HepG2 (cell line): ENCODE data around the gene CYP19A1. TPM values are rescaled to one million over a fixed set of nuclear protein-coding genes. Genes with fewer than 3 reads are reported as not detected.

Experiments used
- CHD4 ChIP-seq: fragments of 200-600 bp; sonication (generic); IDR thresholded peaks from 2 replicates; pipeline ENCODE4 v1.7.0; 2017; ENCODE audit warnings: mild to moderate bottlenecking, low read length, borderline replicate concordance
- EEA1 ChIP-seq: sonication (generic); formaldehyde crosslinking; IDR thresholded peaks from 2 replicates; pipeline ENCODE4 v1.5.1; 2020; ENCODE audit warnings: mild to moderate bottlenecking, missing genetic modification reagents, borderline replicate concordance
- MBD4 ChIP-seq: IDR thresholded peaks from 2 replicates; pipeline ENCODE4 v1.6.1; 2012; ENCODE audit warnings: low read length, inconsistent platforms, borderline replicate concordance
- NR3C1 ChIP-seq: sonication (generic); formaldehyde crosslinking; IDR thresholded peaks from 2 replicates; pipeline ENCODE4 v1.4.0; 2020; ENCODE audit warnings: missing genetic modification reagents
- POGZ ChIP-seq: sonication (generic); formaldehyde crosslinking; IDR thresholded peaks from 2 replicates; pipeline ENCODE4 v1.4.0; 2020; ENCODE audit warnings: mild to moderate bottlenecking, missing genetic modification reagents
- TCF12 ChIP-seq, 2 experiments: fragments of 450-650 bp in 1 of 2; sonication (generic) in 1 of 2; formaldehyde crosslinking in 1 of 2; IDR thresholded peaks; 2 replicates each; pipeline versions ENCODE4 v1.6.1 to v1.8.0; 2017 to 2022; ENCODE audit warnings: antibody characterized with exemption in 1 of 2, mild to moderate bottlenecking in 1 of 2, missing genetic modification reagents in 1 of 2, moderate library complexity in 1 of 2
- ZBTB38 ChIP-seq: sonication (generic); formaldehyde crosslinking; IDR thresholded peaks from 2 replicates; pipeline ENCODE4 v1.5.1; 2020; ENCODE audit warnings: mild to moderate bottlenecking, missing genetic modification reagents
- ZBTB7A ChIP-seq: sonication (generic); formaldehyde crosslinking; IDR thresholded peaks from 2 replicates; pipeline ENCODE4 v1.8.0; 2022; ENCODE audit warnings: mild to moderate bottlenecking, missing genetic modification reagents
- ZFX ChIP-seq: sonication (generic); formaldehyde crosslinking; IDR thresholded peaks from 2 replicates; pipeline ENCODE4 v1.4.0; 2020; ENCODE audit warnings: mild to moderate bottlenecking, low read depth, missing genetic modification reagents, moderate library complexity
- ZNF274 ChIP-seq: sonication (generic); formaldehyde crosslinking; IDR thresholded peaks from 2 replicates; pipeline ENCODE4 v1.5.1; 2020; ENCODE audit warnings: mild to moderate bottlenecking, missing genetic modification reagents
- ZNF337 ChIP-seq: sonication (generic); formaldehyde crosslinking; IDR thresholded peaks from 2 replicates; pipeline ENCODE4 v1.5.1; 2020; ENCODE audit warnings: missing genetic modification reagents, low read depth, mild to moderate bottlenecking, borderline replicate concordance
- ZNF547 ChIP-seq: sonication (generic); formaldehyde crosslinking; IDR thresholded peaks from 2 replicates; pipeline ENCODE4 v1.5.1; 2020; ENCODE audit warnings: mild to moderate bottlenecking, missing genetic modification reagents
- ZNF660 ChIP-seq: sonication (generic); formaldehyde crosslinking; IDR thresholded peaks from 2 replicates; pipeline ENCODE4 v1.5.1; 2020; ENCODE audit warnings: mild to moderate bottlenecking, low read depth, missing genetic modification reagents, borderline replicate concordance
- ZNF670 ChIP-seq: sonication (generic); formaldehyde crosslinking; IDR thresholded peaks from 2 replicates; pipeline ENCODE4 v1.8.0; 2022; ENCODE audit warnings: mild to moderate bottlenecking, missing genetic modification reagents, borderline replicate concordance
- ZNF761 ChIP-seq: sonication (generic); formaldehyde crosslinking; conservative IDR thresholded peaks from 2 replicates; pipeline ENCODE4 v1.4.0; 2020; ENCODE audit warnings: mild to moderate bottlenecking, missing genetic modification reagents
- ZSCAN30 ChIP-seq: sonication (generic); formaldehyde crosslinking; IDR thresholded peaks from 2 replicates; pipeline ENCODE4 v1.5.0; 2020; ENCODE audit warnings: mild to moderate bottlenecking, missing genetic modification reagents
- polyA plus RNA-seq, 8 experiments: library from polyadenylated mRNA; depleted of rRNA in 3 of 8; stranded (reverse) in 7 of 8; unstranded in 1 of 8; fragments of >200 nt; fragmentation: Illumina TruSeq in 4 of 8; extraction: Trizol in 4 of 8; gene quantifications; 2 replicates each; pipeline versions ENCODE4 v1.2.1 to v1.2.3, GENCODE V29; 2011 to 2016; ENCODE audit warnings: low read depth in 4 of 8, missing spikeins in 1 of 8, mixed read lengths in 1 of 8; ENCODE audit not compliant: insufficient read depth in 1 of 8
- total RNA-seq, 5 experiments: library from RNA; depleted of rRNA; stranded (reverse); fragments of >200 nt; fragmentation: Illumina TruSeq; extraction: Trizol; gene quantifications; 2 replicates each; pipeline ENCODE4 v1.2.3, GENCODE V29; 2016; ENCODE audit warnings: low read depth in 1 of 5
- TF ChIP-seq, protein P1 (sequence below): sonication (generic); formaldehyde crosslinking; IDR thresholded peaks from 2 replicates; pipeline ENCODE4 v1.8.1; 2023; ENCODE audit warnings: missing genetic modification reagents, mild to moderate bottlenecking, borderline replicate concordance
- TF ChIP-seq, protein P2 (sequence below): sonication (generic); formaldehyde crosslinking; IDR thresholded peaks from 2 replicates; pipeline ENCODE4 v1.4.0; 2020; ENCODE audit warnings: missing genetic modification reagents, low read depth, mild to moderate bottlenecking, borderline replicate concordance
- TF ChIP-seq, protein P3 (sequence below): sonication (generic); formaldehyde crosslinking; IDR thresholded peaks from 2 replicates; pipeline ENCODE4 v1.4.0; 2020; ENCODE audit warnings: missing genetic modification reagents
- TF ChIP-seq, protein P4 (sequence below): sonication (generic); formaldehyde crosslinking; IDR thresholded peaks from 2 replicates; pipeline ENCODE4 v1.8.0; 2022; ENCODE audit warnings: missing genetic modification reagents, mild to moderate bottlenecking, borderline replicate concordance
- TF ChIP-seq, protein P5 (sequence below): sonication (generic); formaldehyde crosslinking; IDR thresholded peaks from 2 replicates; pipeline ENCODE4 v1.5.0; 2020; ENCODE audit warnings: mild to moderate bottlenecking, missing genetic modification reagents, moderate library complexity
- TF ChIP-seq, protein P6 (sequence below), 2 experiments: sonication (generic) in 1 of 2; formaldehyde crosslinking in 1 of 2; IDR thresholded peaks; 2 replicates each; pipeline versions ENCODE4 v1.5.1 to v1.6.1; 2011 to 2020; ENCODE audit warnings: borderline replicate concordance in 1 of 2, low read depth in 1 of 2, low read length in 1 of 2, mild to moderate bottlenecking in 1 of 2, missing genetic modification reagents in 1 of 2, moderate library complexity in 1 of 2

Gene CYP19A1
- total and polyA plus RNA-seq, 2 of the 13 experiments (the other 11 are each of a cell fraction or from before 2014, with no cell fraction given), result 10.9 to 23.0 TPM

DNA sequence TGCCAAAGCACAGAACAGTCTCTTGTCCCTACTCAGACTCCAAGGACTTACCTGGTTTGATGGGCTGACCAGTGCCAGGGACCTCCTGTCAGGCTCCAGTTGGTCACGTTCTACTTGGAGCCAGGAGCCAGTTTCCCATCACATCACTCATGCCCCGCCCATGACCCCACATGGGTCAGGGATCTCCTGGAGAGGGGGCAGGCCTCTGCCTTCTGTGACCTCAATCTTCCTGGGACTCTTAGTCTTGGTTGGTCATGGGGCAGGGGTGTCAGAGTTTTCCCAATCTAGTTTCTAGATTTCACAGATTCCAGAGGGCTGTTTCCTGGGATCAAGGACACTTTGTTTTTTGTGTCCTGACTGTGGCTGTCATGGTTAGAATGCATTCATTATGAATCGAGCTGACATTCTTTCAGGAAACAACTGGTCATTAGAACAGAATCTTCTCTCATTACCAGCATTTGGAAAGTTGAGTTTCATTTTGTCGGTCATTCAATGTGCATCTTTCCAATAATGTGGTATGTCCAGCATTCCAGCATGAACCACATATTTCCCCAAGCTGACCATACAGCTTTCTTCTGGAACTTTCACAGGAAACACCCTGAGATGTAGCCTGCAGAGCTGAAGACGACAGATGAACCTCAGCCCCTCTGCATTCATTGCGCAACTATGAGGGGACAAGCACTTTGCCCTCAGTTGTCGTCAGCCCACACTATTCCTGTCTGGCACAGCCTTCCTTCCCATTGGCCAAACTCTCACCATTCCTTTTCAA, 19.8 kb downstream of the CYP19A1 start (continued):
- TF ChIP-seq, protein P1, sequence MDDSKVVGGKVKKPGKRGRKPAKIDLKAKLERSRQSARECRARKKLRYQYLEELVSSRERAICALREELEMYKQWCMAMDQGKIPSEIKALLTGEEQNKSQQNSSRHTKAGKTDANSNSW, result no peak
- TF ChIP-seq ZNF547 (CRISPR knock-in tag) (0 out of 2 replicates have a peak, but pooled peaks have one; percentile 29), ZNF274 (CRISPR knock-in tag) (0 out of 2 replicates have a peak, but pooled peaks have one; percentile 23), ZSCAN30 (CRISPR knock-in tag) (no peak), ZBTB7A (CRISPR knock-in tag) (no peak), ZNF660 (CRISPR knock-in tag) (no peak), ZNF337 (CRISPR knock-in tag) (0 out of 2 replicates have a peak, but pooled peaks have one; percentile 37), CHD4 (peak; percentile 82; the same call in 1 of the 2 replicates), NR3C1 (CRISPR knock-in tag) (no peak), TCF12 (IDR thresholded peaks at IDR 0.05) (no peak), TCF12 (CRISPR knock-in tag; IDR thresholded peaks at IDR 0.05) (no peak), POGZ (CRISPR knock-in tag) (peak; percentile 84), MBD4 (no peak), ZFX (CRISPR knock-in tag) (peak; percentile 43; the same call in 1 of the 2 replicates), ZNF670 (CRISPR knock-in tag) (no peak), ZNF761 (CRISPR knock-in tag) (no peak), ZBTB38 (CRISPR knock-in tag) (no peak), EEA1 (CRISPR knock-in tag) (no peak)
- TF ChIP-seq, protein P2, sequence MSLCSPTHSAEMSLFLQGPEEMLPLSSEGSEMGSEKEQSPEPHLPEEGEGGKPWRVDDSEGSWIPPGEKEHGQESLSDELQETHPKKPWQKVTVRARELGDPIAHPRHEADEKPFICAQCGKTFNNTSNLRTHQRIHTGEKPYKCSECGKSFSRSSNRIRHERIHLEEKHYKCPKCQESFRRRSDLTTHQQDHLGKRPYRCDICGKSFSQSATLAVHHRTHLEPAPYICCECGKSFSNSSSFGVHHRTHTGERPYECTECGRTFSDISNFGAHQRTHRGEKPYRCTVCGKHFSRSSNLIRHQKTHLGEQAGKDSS, result no peak
- TF ChIP-seq, protein P3, sequence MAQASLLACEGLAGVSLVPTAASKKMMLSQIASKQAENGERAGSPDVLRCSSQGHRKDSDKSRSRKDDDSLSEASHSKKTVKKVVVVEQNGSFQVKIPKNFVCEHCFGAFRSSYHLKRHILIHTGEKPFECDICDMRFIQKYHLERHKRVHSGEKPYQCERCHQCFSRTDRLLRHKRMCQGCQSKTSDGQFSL (CRISPR knock-in tag), result no peak
- TF ChIP-seq, protein P4, sequence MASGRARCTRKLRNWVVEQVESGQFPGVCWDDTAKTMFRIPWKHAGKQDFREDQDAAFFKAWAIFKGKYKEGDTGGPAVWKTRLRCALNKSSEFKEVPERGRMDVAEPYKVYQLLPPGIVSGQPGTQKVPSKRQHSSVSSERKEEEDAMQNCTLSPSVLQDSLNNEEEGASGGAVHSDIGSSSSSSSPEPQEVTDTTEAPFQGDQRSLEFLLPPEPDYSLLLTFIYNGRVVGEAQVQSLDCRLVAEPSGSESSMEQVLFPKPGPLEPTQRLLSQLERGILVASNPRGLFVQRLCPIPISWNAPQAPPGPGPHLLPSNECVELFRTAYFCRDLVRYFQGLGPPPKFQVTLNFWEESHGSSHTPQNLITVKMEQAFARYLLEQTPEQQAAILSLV (CRISPR knock-in tag), result no peak
- TF ChIP-seq, protein P5, sequence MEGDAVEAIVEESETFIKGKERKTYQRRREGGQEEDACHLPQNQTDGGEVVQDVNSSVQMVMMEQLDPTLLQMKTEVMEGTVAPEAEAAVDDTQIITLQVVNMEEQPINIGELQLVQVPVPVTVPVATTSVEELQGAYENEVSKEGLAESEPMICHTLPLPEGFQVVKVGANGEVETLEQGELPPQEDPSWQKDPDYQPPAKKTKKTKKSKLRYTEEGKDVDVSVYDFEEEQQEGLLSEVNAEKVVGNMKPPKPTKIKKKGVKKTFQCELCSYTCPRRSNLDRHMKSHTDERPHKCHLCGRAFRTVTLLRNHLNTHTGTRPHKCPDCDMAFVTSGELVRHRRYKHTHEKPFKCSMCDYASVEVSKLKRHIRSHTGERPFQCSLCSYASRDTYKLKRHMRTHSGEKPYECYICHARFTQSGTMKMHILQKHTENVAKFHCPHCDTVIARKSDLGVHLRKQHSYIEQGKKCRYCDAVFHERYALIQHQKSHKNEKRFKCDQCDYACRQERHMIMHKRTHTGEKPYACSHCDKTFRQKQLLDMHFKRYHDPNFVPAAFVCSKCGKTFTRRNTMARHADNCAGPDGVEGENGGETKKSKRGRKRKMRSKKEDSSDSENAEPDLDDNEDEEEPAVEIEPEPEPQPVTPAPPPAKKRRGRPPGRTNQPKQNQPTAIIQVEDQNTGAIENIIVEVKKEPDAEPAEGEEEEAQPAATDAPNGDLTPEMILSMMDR (CRISPR knock-in tag), result no peak
- TF ChIP-seq, protein P6, sequence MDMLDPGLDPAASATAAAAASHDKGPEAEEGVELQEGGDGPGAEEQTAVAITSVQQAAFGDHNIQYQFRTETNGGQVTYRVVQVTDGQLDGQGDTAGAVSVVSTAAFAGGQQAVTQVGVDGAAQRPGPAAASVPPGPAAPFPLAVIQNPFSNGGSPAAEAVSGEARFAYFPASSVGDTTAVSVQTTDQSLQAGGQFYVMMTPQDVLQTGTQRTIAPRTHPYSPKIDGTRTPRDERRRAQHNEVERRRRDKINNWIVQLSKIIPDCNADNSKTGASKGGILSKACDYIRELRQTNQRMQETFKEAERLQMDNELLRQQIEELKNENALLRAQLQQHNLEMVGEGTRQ (IDR thresholded peaks at IDR 0.05; ENCODE audit: low read depth, low read length), result no peak
- TF ChIP-seq, protein P6 (CRISPR knock-in tag; IDR thresholded peaks at IDR 0.05; ENCODE audit: borderline replicate concordance), result no peak
